ENCODE data around the gene SPTLC1.

DNA sequence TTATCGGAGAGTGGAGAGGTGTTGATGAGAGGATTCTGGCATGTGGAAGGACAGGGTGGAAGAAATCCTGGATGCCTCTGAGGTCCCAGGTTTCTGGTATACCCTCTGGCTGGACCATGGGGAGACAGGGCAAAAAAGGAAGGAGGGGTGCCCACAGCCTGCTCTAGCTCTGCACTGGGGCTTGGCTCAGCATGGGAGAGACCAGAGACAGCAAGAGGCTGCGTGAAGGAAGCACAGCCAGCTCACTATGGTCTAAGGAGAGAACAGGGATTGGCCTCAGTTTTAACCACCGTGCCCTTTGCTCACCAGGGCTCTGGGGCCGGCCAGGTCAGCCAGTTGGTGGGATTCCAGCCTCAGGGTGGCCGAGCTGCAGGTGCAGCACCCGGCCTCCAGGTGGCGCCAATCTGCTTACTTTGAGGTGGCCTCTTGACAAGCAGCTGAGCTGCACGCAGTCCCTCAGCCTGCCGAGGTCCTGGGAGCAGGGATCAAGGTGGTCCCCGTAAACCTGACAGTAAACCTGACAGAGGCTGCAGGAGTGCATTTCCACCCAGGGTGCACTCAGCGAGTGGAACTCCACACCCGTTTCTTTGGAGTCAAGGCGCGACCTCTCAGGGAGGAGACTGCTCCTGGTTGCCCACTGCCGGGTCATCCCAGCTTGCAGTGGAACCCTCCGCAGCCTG lies 25.0 kb upstream of the SPTLC1 start:
- TF ChIP-seq USF2 (IDR thresholded peaks at IDR 0.05): no peak
- TF ChIP-seq POLR2A (IDR thresholded peaks at IDR 0.05; ENCODE audit: low read length): no peak
- no peak for TF ChIP-seq ZFP36 (IDR thresholded peaks at IDR 0.05; ENCODE audit: borderline replicate concordance, partially characterized antibody)
- TF ChIP-seq, protein P1, sequence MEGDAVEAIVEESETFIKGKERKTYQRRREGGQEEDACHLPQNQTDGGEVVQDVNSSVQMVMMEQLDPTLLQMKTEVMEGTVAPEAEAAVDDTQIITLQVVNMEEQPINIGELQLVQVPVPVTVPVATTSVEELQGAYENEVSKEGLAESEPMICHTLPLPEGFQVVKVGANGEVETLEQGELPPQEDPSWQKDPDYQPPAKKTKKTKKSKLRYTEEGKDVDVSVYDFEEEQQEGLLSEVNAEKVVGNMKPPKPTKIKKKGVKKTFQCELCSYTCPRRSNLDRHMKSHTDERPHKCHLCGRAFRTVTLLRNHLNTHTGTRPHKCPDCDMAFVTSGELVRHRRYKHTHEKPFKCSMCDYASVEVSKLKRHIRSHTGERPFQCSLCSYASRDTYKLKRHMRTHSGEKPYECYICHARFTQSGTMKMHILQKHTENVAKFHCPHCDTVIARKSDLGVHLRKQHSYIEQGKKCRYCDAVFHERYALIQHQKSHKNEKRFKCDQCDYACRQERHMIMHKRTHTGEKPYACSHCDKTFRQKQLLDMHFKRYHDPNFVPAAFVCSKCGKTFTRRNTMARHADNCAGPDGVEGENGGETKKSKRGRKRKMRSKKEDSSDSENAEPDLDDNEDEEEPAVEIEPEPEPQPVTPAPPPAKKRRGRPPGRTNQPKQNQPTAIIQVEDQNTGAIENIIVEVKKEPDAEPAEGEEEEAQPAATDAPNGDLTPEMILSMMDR (IDR thresholded peaks at IDR 0.05): peak; percentile 88
- no peak for TF ChIP-seq POLR2AphosphoS2 (conservative IDR thresholded peaks at IDR 0.05; ENCODE audit: low read length)
- TF ChIP-seq KDM5A (IDR thresholded peaks at IDR 0.05): no peak
